GM13977 (cell line): ENCODE results near the gene ACO2.

Experiments used
- DNase-seq: peaks from one replicate; pipeline ENCODE4 v3.0.0; 2012; ENCODE audit warnings: low spot score
- in situ Hi-C: fragments of 300-500 bp; cut with MboI; formaldehyde crosslinking; loops from one replicate; pipeline ENCODE4 v1.12.0; 2022; ENCODE audit warnings: low sequenced_read_pairs, low pct_unique_long_range_greater_than_20kb, mixed read lengths, inconsistent platforms; ENCODE audit not compliant: unreplicated experiment
- TF ChIP-seq, protein P1 (sequence below): IDR thresholded peaks from 2 replicates; pipeline ENCODE4 v1.5.1; 2012; ENCODE audit warnings: mild to moderate bottlenecking, control low read depth; ENCODE audit not compliant: insufficient read depth; ENCODE audit errors: extremely low read depth, missing control alignments

Gene ACO2

GRCh38 chr22:41576877-41577276 is 108.0 kb downstream of the ACO2 start:
- in situ Hi-C loops: no loop called here

GRCh38 chr22:41578114-41578513 is 109.2 kb downstream of the ACO2 start:
- TF ChIP-seq, protein P1, sequence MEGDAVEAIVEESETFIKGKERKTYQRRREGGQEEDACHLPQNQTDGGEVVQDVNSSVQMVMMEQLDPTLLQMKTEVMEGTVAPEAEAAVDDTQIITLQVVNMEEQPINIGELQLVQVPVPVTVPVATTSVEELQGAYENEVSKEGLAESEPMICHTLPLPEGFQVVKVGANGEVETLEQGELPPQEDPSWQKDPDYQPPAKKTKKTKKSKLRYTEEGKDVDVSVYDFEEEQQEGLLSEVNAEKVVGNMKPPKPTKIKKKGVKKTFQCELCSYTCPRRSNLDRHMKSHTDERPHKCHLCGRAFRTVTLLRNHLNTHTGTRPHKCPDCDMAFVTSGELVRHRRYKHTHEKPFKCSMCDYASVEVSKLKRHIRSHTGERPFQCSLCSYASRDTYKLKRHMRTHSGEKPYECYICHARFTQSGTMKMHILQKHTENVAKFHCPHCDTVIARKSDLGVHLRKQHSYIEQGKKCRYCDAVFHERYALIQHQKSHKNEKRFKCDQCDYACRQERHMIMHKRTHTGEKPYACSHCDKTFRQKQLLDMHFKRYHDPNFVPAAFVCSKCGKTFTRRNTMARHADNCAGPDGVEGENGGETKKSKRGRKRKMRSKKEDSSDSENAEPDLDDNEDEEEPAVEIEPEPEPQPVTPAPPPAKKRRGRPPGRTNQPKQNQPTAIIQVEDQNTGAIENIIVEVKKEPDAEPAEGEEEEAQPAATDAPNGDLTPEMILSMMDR: no peak
- in situ Hi-C loops: no loop called here
- DNase-seq: no peak

More at GRCh38 chr22:41576877-41577276, 108.0 kb downstream of the ACO2 start:
- TF ChIP-seq, protein P1: peak; percentile 67
- DNase-seq: peak; percentile 70
